MM.1S (cell line): Measurements from ENCODE around the gene IL7R.

ENCODE experiments used
- CTCF ChIP-seq: fragments of 300-600 bp; sonication (generic); IDR thresholded peaks from 2 replicates; pipeline ENCODE4 v1.5.1; 2016; ENCODE audit warnings: antibody characterized with exemption, low read length, mixed read lengths
- EZH2 ChIP-seq: fragments of 300-600 bp; sonication (generic); optimal IDR thresholded peaks from 2 replicates; pipeline ENCODE3; 2017; ENCODE audit warnings: low read depth, mild to moderate bottlenecking, antibody characterized with exemption, low read length, mixed read lengths

GRCh38 chr5:35815089-35815936 is 41.4 kb upstream of the IL7R start:
- peak; percentile 53 for TF ChIP-seq CTCF
- no peak for TF ChIP-seq EZH2
